Gastrocnemius medialis (tissue), 4 donors: ENCODE data around the gene NFU1.

Source experiments
- CTCF ChIP-seq, 5 experiments: fragments of 450-650 bp in 3 of 5; fragments of 200-600 bp in 2 of 5; sonication (generic) in 2 of 5; IDR thresholded peaks in 4 of 5; conservative IDR thresholded peaks in 1 of 5; 1 replicate in 4 of 5; 2 replicates in 1 of 5; pipeline ENCODE4 v1.5.1; 2016 to 2019; ENCODE audit warnings: antibody characterized with exemption in 5 of 5, mild to moderate bottlenecking in 3 of 5, moderate library complexity in 3 of 5
- POLR2A ChIP-seq, 2 donors: fragments of 450-650 bp; IDR thresholded peaks; one replicate each; pipeline ENCODE4 v1.6.1; 2017; ENCODE audit warnings: antibody characterized with exemption in 2 of 2, mild to moderate bottlenecking in 2 of 2, moderate library complexity in 2 of 2

- TF ChIP-seq POLR2A (IDR thresholded peaks at IDR 0.05) (no peak), CTCF (IDR thresholded peaks at IDR 0.05 in 4 of 5, conservative IDR thresholded peaks at IDR 0.05 in 1 of 5) (no peak)
Measured at GRCh38 chr2:69481421-69481820, 44.2 kb upstream of the NFU1 start.
